C1 segment of cervical spinal cord (tissue), 14 donors: Measurements from ENCODE around the gene RAET1L.
"Not testable (repeated sequence)": the region's sequence is repeated elsewhere in the genome, so short reads cannot be mapped to it uniquely, and the experiment has no call there.

ENCODE experiments used
- DNase-seq, 14 donors: peaks; one replicate each; lab custom pipeline; 2025; lab: John Stamatoyannopoulos, UW

Gene RAET1L

DNA sequence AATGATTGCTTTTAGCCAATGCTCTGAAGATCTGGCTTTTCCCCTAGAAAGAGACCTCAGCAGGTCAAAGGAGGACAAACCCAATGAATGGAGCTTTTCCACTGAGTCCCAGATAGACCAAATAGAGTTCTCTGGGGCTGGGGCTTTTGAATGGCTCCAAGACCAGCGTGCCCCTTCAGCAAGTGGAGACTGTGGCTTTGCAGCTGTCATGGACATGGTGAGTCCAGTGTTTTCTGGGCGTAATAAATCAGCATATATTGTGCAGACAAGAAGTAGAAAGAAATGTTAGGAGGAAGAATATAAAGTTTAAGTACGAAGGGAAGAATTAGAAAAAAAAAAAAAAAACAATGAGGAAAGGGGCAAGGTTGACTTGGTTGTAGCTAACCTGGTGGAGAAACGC lies 33.5 kb downstream of the RAET1L start:
- DNase-seq: no peak

DNA sequence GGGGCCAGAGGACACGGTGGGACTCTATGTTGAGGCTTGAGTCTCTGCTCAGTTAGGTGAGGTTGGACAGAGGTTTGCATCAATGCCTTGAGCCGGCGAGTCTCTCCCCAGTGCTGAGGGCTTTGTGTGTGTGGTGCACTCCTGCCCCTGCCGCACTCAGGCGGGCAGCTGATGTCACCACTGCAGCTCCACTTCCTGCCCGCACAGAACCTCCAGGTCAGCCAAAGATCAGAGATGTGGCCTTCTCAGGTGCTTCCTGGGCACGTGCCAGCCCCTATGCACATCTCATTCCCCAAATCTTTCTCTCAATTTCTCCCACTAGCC lies 33.9 kb downstream of the RAET1L start:
- DNase-seq: not testable (repeated sequence)

DNA sequence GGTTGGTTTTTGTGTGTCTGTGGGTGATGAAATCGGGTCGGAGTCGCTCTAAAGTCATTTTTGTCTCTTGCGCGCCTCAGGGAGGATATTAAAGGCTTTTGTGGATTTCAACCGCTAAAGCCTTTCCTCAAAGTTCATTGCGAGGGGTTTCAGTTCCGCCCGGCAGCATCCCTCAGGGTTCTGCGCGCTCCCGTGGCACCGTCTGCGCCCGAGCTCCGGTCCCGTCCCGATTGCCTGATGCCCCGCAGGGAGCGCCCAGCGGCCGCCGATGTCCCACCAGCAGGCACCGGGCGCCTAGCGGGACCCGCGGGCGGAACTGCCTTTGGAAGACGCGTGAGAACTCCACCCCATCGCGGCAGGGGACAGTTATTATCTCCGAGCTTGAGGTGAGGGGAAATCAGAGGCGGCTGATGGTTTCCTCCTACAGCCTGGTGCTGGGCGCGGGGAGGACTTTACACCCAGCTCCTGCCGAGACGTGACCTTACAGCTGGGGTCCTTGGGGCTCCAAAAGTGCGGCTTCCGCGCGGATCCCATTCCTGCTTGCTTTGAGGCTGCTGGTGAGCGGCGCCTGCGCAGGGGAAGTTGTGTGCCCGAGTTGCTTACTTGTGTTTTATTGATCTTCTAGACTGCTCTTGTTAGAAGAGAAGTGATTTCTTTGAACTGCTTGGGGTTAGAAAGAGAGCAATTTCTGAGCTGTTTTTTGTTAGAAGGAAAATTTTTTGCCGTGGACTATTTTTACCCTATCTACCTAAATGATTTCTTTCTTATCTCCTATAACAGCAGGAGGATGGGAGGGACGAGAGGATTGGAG lies 34.5 kb downstream of the RAET1L start:
- no peak for DNase-seq

DNA sequence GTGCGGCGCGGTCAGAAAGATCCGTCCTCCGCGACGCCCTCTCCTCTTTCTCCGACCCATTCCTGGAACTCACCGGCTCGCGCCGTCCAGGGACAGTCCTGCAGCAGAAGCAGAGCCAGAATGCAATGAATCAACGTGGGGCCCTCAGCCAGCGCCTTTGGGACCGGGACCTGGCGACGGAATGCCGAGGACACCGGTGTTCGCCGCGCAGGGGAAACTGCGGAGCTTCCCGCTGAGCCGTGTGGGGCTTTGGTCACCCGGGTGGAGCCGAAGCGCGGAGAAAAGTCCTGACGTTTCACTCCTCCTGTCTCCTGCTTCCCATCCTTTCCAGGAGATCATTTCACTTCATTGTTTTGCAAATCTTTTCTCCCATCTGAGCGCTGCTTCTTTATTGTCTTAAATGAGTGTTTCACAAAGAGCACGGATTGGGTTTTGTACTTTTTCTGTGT lies 35.1 kb downstream of the RAET1L start:
- DNase-seq: no peak

DNA sequence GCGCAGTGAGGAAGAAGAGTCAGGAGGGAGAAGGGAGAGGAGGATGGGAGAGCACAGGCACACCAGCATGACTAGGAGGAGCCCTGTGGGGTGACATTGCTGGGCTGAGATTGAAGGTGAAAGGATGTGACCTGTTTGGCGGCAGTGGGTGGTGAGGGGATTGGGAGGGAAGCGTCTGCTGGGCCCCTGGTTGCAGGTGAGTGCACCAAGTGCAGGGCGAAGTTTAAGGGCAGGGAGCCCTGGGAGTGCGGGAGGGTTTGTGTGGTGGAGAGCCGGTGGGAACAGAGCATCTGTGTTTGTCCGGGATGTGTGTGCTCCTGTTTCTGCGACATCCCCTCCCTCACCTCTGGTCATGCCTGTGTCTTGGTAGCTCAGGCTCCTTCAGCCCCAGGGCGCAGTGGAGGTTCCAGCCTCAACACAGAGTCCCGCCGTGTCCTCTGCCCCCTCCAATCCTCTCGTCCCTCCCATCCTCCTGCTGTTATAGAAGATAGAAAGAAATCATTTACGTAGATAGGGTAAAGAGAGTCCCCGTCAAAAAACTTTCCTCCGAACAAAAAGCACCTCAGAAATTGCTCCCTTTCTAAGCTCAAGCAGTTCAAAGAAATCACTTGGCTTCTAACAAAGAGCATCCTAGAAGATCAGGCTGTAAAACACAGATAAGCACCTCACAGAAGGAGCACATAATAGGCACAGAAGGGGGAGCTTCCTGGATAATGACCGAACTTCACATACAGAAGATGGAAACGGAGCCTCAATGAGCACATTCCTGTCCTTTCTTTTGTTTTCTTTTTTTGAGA lies 36.6 kb downstream of the RAET1L start:
- no peak for DNase-seq

DNA sequence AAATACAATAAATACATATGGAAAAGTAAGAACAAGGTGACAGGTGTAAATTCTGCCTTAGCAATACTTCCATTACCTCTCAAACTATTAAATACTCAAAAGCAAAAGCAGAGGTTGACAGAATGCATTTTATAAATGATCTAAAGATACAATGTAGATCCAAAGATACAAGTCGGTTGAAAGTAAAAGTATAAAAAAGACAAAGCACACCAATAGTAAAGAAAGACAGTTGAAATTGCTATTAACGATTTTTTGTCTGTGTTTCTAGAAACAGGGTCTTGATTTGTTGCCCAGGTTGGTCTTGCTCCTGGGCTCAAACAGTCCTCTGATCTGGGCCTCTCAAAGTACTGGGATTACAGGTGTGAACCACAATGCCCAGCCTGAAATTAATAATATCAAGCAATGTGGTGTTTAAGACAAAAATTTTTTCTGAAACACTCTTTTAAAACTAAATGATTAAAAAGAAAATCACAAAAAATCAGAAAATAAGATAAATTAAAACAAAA lies 37.7 kb downstream of the RAET1L start:
- DNase-seq: no peak

DNA sequence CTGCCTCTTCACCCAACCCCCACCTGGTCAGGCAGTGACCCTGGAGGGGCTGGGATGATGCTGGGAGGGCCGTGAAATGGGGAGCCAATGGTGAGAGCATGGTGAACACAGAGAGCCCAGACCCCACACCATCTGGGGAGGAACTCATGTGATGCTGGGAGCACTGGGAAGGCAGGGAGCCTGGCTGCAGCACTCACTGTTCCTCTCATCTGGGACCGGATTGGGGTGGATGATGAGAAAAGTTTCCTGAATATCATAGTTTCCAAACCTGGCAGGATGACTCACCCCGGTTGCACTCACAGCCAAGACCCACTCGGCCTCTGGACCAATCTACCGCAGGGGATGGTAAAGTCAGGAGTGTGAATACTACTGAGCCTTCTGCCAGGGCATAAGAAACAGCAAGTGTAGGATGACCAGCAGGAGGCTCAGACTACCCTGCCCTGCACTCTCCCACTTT lies 39.8 kb downstream of the RAET1L start:
- DNase-seq: no peak

DNA sequence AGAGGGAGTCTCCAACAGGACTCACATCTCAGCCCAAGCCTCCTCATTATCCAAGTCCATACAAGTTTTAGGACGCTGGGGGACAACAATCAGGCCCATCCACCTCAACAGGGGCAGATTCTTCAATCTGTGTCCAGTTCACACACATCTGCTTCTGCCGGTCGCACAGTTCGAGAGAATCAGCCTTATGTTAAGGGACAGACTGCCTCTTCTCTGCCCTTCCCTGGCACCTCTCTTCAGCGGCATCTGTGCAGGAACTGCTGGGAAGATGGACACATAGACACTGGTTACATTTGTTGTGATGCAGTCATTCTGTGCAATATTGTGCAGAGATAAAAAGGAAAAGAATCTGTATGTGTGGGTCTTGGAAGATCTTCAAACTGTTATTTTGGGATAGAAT lies 40.6 kb downstream of the RAET1L start:
- DNase-seq: no peak

DNA sequence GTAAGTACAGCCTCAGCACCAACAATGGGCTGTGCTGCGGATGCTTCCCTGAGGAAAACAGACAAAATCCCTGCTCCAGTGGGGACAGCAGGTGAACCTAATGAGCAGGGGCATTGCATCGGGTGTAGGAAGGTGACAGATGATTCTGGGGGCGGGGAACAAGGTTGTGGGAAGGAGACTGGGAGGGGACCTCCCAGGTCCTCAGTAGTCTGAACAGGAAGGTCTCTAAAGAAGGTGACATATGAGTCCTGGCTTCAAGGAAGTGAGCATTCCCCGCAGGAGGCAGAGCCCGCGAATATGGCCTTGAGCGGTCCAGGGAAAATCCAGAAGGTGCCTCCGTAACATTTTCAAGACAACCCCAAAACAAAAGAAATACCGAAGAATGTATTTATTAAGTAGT lies 42.2 kb downstream of the RAET1L start:
- no peak for DNase-seq

DNA sequence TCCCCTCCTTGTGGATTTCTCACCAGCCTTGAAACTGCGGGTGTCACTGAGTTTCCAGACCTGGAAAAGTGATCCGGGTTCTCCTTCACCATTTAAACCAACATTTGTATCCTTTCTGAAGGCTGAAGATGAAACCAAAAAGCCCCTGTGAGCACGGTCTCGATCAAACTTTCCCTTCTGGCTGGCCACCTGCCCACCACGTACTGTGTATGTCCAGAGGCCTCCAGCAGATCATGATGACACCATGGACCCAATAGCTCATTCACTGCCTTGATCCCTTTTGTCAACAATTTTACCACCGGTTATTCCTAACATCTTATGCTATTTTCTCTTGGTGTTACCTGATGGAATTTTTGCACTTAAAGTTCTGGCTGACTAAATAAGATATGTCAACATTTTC lies 46.0 kb downstream of the RAET1L start:
- no peak for DNase-seq

DNA sequence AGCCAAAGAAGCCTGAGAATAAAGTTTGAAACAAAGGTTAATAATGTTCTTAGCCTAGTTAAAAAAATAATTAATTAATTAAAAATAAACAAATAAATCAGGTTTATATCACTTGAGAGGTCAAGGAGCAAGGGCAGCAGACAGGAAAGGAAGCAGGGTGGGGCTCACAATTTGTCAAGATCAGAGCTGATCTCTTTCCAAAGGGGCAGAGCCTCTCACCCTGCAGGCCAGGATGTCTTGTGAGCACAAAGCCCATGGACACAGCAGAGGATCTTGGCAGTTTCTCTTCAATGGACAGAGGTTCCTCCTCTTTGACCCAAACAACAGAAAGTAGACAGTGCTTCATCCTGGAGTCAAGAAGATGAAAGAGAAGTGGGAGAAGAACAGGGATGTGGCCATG lies 46.7 kb downstream of the RAET1L start:
- no peak for DNase-seq

DNA sequence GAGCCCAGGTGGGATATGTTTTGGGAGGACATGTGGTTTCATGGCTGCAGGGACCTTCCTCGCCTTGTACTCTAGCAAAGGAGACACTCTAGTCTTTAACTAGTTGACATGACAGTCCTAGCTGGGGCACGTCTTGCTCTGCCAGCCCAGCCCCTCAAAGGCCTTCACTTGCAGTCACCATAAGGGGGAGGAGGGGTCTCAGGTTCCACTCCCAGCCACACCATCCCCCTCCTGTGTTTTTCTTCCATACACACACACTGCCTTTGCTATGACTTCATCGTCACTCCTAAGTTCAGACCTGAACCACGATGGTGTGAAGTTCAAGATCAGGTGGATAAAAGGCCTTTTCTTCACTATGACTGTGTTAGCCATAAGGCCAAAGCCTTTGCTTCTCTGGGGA lies 48.1 kb downstream of the RAET1L start:
- no peak for DNase-seq

DNA sequence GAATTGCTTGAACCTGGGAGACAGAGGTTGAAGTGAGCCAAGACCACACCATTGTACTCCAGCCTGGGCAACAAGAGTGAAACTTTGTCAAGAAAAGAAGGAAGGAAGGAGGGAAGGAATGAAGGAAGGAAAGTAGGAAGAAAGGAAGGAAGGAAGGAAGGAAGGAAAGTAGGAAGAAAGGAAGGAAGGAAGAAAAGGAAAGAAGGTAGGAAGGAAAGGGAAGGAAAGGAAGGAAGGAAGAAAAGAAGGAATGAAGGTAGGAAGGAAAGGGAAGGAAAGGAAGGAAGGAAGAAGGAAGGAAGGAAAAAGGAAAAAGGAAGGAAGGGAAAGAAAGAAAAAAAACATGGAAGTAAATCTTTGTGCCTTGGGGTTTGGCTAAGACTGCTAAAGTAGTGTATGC lies 49.9 kb downstream of the RAET1L start:
- no peak for DNase-seq

DNA sequence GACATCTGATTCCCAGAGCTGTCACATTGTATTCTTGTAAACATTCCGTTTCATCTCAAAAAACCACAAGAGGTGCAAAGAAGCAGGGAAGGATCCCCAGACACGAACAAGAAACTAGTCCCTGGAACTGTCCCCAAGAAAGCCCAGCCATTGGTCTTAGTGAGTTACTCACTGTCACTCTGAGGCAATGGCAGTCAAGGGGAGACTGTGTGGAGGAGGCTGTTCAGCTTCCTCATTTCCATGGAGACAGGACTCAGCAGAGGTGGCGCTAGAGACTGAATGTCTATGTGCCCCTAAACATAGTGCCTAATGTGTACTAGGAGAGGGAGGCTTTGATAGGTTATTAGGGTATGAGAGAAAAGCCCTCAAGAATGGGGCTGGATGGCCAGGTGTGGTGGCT lies 50.5 kb downstream of the RAET1L start:
- DNase-seq: no peak

DNA sequence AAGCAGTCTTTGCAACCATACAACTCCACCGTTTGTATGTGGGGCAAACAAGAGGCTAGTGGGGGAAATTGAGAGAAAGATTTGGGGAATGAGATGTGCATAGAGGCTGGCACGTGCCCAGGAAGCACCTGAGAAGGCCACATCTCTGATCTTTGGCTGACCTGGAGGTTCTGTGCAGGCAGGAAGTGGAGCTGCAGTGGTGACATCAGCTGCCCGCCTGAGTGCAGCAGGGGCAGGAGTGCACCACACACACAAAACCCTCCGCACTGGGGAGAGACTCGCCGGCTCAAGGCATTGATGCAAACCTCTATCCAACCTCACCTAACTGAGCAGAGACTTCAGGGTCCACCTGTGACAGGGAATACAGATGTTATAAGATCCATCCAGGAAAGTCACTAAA lies 50.9 kb downstream of the RAET1L start:
- not testable (repeated sequence) for DNase-seq

DNA sequence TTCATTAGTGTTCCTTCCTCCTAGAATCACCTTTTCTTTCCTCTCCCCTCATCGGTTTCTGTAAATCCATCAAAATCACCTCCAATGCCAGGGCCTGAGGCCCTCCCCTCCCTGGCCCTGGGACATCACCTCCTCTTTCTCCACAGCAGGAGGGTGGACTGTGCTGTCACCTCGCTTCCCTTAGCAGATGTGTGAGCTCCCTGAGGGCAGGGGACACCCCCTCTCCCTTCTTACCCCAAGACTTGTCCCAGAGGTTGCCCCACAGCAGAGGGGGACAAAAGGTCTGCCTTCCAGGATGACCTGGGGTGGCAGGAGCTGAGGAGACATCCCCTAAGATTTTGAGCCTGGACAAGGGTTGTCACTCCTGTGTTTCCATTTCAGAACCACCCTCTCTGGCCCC lies 55.7 kb downstream of the RAET1L start:
- no peak for DNase-seq

DNA sequence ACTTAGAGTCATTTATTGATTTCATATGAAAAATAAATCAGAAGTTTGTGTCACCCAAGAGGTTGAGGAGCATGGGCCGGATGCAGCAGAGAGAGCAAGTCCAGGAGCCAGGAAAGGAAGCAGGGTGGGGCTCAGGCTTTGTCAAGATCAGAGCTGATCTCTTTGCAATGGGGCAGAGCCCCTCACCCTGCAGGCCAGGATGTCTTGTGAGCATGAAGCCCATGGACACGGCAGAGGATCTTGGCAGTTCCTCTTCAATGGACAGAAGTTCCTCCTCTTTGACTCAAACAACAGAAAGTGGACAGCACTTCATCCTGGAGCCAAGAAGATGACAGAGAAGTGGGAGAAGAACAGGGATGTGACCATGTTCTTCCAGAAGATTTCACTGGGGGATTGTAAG lies 56.4 kb downstream of the RAET1L start:
- not testable (repeated sequence) for DNase-seq
